ENCODE data around the gene CFAP251.

CFAP251 gene

GRCh38 chr12:122051231-122051876, 133.0 kb downstream of the CFAP251 start:
- DNase-seq = no peak

- no peak for DNase-seq
These were observed 133.9 kb downstream of the CFAP251 start for GRCh38 chr12:122052285-122052684.

Measured in nucleus accumbens (tissue), 56 donors.